Measurements from ENCODE around the gene TMEM132C.

GRCh38 chr12:128695697-128696096, 428.7 kb downstream of the TMEM132C start:
- TF ChIP-seq, protein P1, sequence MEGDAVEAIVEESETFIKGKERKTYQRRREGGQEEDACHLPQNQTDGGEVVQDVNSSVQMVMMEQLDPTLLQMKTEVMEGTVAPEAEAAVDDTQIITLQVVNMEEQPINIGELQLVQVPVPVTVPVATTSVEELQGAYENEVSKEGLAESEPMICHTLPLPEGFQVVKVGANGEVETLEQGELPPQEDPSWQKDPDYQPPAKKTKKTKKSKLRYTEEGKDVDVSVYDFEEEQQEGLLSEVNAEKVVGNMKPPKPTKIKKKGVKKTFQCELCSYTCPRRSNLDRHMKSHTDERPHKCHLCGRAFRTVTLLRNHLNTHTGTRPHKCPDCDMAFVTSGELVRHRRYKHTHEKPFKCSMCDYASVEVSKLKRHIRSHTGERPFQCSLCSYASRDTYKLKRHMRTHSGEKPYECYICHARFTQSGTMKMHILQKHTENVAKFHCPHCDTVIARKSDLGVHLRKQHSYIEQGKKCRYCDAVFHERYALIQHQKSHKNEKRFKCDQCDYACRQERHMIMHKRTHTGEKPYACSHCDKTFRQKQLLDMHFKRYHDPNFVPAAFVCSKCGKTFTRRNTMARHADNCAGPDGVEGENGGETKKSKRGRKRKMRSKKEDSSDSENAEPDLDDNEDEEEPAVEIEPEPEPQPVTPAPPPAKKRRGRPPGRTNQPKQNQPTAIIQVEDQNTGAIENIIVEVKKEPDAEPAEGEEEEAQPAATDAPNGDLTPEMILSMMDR (conservative IDR thresholded peaks at IDR 0.05; ENCODE audit: low read depth, low read length): no peak
- TF ChIP-seq SMC3 (IDR thresholded peaks at IDR 0.05; ENCODE audit: low read depth, low read length) (no peak), MAZ (IDR thresholded peaks at IDR 0.05; ENCODE audit: borderline replicate concordance, low read depth, low read length) (no peak), POLR2A (IDR thresholded peaks at IDR 0.05; ENCODE audit: low read depth, low read length) (no peak), RFX5 (IDR thresholded peaks at IDR 0.05; ENCODE audit: low read depth, low read length) (no peak), CHD1 (IDR thresholded peaks at IDR 0.05; ENCODE audit: low read depth, low read length) (no peak), FOS (IDR thresholded peaks at IDR 0.05; ENCODE audit: low read depth, low read length) (no peak), RAD21 (IDR thresholded peaks at IDR 0.05; ENCODE audit: low read length) (no peak), RCOR1 (IDR thresholded peaks at IDR 0.05; ENCODE audit: insufficient replicate concordance, low read length) (no peak), NFE2L2 (IDR thresholded peaks at IDR 0.05; ENCODE audit: low read depth, low read length) (no peak)
- TF ChIP-seq, protein P2, sequence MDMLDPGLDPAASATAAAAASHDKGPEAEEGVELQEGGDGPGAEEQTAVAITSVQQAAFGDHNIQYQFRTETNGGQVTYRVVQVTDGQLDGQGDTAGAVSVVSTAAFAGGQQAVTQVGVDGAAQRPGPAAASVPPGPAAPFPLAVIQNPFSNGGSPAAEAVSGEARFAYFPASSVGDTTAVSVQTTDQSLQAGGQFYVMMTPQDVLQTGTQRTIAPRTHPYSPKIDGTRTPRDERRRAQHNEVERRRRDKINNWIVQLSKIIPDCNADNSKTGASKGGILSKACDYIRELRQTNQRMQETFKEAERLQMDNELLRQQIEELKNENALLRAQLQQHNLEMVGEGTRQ (IDR thresholded peaks at IDR 0.05; ENCODE audit: low read depth, low read length): no peak
- TF ChIP-seq, protein P3, sequence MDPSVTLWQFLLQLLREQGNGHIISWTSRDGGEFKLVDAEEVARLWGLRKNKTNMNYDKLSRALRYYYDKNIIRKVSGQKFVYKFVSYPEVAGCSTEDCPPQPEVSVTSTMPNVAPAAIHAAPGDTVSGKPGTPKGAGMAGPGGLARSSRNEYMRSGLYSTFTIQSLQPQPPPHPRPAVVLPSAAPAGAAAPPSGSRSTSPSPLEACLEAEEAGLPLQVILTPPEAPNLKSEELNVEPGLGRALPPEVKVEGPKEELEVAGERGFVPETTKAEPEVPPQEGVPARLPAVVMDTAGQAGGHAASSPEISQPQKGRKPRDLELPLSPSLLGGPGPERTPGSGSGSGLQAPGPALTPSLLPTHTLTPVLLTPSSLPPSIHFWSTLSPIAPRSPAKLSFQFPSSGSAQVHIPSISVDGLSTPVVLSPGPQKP (IDR thresholded peaks at IDR 0.05; ENCODE audit: borderline replicate concordance, low read depth, low read length): no peak

Measured in IMR-90 (cell line).